Skin of body (tissue), 2 donors: ENCODE data around the gene GMEB2. TPM values are rescaled to one million over a fixed set of nuclear protein-coding genes. Genes with fewer than 3 reads are reported as not detected.

Experiments
- DNase-seq: peaks from one replicate; lab custom pipeline; 2025; lab: John Stamatoyannopoulos, UW
- total RNA-seq: library from RNA; depleted of rRNA; stranded (reverse); fragments of >200 nt; gene quantifications from one replicate; pipeline ENCODE4 v1.2.3, GENCODE V29; 2014

Gene GMEB2
- total RNA-seq, 1 donor from 2014 or later = 6.4 TPM

- no peak for DNase-seq
These were observed 79.0 kb downstream of the GMEB2 start, which contains the start of gene SRMS for GRCh38 chr20:63547725-63548480. Gene SRMS, minus strand, starts transcription at chr20:63547749. Its CDS starts 286 bp downstream, at chr20:63547463.

DNA sequence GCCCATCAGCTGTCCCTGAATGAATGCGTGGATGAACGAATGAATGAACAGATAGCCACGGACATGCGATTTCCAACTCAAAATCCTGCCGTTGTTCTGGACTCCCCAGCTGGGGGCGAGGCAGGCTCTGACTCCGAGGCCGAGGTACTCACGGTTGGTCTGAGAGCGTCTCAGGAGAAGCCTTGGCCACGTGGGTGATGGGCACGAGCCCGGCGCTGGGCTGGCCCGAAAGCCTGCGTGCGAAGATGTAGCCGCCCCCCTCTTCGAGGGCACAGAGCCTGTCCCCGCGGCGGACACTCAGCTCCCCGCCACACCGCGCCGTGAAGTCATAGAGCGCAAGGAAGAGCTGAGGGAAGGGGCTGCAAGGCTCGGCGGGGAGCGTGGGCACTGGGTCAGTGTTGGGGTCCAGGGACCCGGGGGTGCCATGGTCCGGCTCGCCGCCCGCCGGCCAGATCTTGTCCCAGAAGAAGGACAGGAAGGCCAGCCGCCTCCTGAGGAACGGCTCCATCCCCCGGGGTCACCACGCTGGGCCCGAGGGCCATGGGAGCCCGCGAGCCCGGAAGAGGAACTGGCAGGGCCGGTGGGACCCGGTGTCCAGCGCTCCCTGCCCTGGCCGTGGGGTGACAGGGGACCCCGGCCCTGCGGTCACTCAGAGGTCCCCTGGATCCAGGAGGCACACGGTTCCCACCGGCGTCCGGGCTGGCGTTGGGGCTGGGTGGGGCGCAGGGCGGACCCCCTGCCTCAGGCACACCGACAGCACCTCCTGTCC lies 79.8 kb downstream of the GMEB2 start:
- DNase-seq = no peak

- no peak for DNase-seq
These were observed 80.5 kb downstream of the GMEB2 start for GRCh38 chr20:63546256-63546955.

- DNase-seq = no peak
These were observed 81.1 kb downstream of the GMEB2 start for GRCh38 chr20:63545814-63546213.

DNA sequence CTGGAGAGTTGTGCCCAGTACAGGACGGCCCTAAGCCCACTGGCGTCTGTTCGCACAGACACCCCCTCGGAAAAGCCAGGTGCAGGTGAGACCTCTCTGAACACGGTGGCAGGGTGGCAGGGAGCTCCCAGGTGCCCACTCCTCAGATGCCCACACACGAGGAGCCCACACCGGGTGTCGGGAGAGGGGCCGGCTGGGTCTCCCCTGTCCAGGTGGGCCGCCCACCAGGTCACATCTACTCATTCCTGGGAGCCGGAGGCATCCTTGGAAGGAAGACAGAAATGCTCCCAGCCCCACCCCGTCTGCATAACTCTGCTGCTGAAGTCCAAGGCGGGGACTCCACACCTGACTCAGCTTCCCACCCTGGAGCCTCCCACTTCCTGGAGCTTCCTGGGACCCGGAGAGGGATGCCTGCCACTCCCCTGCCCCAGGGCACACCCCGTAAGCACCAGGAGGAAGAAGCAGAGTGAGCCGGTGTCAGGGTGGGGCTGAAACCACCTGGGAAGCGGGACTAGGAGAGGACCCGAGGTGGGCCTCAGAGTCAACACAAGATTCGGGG lies 81.9 kb downstream of the GMEB2 start:
- DNase-seq = no peak

- no peak for DNase-seq
These were observed 82.5 kb downstream of the GMEB2 start for GRCh38 chr20:63544241-63544957.

- DNase-seq = no peak
These were observed 83.2 kb downstream of the GMEB2 start for GRCh38 chr20:63543733-63544132.

- no peak for DNase-seq
These were observed 83.8 kb downstream of the GMEB2 start for GRCh38 chr20:63543131-63543530.

DNA sequence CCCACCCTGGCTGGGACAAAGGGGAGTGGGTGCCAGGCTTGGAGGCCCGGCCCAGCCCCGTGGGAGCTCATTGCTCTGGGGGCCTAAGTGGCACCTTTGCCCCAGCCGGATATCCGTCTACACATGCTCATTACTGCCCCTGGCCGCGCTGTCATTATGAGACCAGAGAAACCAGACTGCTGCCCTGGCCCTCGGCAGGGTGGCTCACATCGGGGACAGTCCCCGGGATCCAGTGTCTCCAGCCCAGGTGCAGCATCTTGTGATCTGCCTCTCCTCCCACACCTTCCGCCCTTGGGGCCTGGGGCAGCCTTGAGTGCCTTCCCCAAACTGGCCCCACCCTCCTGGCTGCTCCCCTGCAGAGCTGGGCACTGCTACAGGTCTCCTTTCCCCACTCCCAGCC lies 84.2 kb downstream of the GMEB2 start:
- no peak for DNase-seq

GRCh38 chr20:63542031-63542559 lies 84.8 kb downstream of the GMEB2 start:
- no peak for DNase-seq

DNA sequence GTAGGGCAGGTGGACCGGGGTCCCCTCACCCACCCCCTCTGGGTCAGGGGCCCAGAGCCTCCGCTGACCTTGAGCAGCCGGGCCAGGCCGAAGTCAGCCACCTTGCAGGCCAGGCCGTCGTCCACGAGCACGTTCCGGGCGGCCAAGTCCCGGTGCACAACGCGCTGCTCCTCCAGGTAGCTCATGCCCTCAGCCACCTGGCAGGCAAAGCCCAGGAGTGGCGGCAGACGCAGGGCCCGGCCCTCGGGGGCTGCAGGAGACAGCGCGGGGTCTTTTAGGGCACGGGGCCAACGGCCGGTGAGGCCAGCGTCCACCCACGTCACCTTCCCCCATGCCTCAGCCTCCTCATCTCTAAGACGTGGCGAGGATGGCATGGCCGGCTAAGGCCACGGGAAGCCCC lies 85.5 kb downstream of the GMEB2 start:
- DNase-seq = no peak

DNA sequence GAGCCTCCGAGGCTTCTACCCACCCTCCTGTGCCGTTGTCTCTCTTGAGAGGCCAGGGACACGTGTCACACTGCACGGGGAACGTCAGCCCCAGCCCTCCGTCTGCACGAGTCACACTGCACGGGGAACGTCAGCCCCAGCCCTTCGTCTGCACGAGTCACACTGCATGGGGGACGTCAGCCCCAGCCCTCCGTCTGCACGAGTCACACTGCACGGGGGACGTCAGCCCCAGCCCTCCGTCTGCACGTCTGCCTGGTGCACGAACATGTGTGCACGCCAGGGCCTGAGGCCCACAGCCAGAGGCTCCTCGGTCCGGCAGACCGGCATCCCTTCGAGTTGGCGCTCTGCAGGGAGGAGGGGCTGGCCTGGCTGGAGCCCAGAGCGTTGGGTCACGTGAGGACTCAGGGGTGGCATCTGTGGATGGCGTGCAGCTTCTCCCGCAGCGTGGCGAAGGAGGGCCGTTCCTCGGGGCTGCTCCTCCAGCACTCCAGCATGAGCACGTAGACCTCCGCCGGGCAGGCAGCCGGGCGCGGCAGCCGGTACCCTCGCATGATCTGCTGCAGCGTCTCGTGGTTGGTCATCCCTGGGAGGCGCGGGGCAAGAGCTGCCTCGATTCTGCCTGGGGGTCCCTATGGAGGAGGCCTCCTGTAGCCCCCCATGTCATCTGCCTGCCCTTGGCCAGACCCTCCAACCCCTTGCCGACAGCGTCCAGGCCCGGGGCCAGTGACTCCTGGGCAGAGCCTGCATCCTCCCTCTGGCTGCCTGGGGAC lies 86.3 kb downstream of the GMEB2 start:
- DNase-seq = no peak

DNA sequence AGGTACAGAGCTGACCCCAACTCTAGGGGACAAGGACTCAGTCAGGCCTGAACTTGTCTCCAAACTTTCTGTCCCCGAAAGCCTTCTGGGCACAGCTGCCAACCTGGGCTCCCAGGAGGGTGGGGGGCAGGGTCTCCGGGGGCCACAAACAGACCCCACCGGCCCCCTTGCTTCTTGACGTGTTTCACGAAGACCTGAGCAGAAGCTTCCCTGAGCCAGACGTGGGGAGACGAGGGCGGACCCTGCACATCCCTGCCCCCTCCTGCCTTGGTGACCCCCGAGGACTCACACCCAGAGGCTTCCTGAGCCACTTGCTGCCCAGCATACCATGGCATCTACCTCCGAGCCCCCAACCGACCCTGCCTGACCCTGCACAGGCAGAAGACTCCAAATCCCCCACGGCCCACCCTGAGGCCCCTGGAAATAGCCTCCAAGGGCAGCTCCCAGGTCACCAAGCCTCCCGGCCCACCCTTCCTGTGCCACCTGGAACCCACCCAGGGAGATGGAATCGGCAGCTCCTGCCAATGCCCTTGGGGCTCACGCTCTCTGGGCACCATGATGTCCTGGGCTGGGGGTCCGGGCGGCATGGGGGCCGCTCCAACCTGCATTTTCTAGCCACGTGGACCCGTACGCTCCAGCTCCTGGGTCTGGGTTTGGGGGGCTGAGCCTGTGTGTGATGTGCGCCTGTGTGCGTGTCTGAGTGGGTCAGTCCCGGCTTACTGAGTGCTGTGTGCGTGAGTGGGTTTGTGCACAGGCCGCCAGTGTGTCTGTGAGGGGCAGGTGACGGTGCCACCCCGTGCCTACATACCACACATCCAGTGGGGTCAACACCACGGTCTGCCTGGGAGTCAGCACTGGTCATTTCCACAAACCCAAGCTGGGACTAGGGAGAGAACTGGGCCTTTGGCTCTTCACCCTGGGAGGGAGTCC lies 87.2 kb downstream of the GMEB2 start:
- DNase-seq = no peak

GRCh38 chr20:63539092-63539430 lies 87.8 kb downstream of the GMEB2 start:
- no peak for DNase-seq

DNA sequence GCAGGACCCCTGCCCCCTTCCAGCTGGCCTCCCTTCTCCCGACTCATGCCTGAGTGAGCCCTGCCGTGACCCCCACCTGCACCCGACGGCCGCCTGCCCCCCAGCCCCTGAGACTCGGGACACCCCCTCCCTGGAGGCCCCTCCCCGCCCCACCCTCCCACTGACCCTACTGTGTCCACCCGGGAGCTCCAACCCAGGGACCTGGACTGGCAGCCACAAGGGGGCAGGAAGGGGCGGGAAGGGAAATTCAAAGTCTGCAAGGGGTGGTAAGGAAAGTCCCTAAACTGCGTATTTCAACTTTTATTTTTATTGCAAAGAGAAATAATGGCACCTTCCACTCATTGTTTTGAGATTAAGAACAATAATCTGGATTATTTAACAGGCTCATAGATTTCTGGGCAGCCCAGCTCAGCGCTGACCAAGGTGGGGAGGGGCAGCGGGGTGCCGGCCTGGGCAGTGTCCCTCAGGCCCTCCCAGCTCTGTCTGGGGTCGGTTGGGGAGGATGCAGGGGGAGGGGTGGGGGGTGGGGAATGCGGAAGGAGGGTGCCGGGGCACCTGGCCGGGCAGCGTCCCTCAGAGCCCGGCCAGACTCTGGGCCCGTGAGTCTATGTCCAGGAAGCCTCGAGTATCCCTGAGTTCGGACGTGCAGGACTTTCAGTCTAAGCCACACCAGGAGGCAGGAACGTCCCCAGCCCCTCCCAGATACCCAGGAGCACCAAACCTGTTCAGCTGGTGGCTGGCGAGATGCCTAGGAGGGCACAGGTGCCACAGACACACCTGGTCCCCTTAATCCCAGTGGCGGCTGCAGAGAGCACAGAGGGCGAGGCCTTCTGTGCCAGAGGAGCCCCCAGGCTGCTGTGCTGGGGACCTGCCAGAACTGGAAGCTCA lies 88.5 kb downstream of the GMEB2 start:
- DNase-seq = no peak
